NK-92 (cell line): ENCODE measurements around the gene RNF180.
"Not testable (repeated sequence)": the region's sequence is repeated elsewhere in the genome, so short reads cannot be mapped to it uniquely, and the experiment has no call there.

Source experiments
- DNase-seq: peaks from one replicate; lab custom pipeline; 2025; ENCODE audit not compliant: unreplicated experiment; lab: John Stamatoyannopoulos, UW

Gene RNF180

DNA sequence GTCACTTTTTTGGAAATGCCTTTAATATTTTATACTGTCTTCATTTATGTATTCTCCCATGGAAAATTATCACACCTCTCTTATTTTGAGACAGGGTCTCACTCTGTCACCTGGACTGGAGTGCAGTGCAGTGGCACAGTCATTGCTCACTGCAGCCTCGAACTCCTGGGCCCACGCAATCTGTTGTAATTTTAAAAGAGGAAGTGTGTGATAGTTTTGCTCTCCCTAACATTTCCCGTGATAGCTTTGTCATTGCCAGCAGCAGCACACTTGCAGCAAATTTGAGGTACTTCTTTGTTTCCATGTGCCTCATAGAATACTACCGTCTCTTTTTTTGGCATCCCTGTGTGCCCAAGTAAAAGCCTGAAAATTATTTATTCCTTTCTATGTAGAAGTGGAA is 103.5 kb downstream of the RNF180 start:
- DNase-seq = no peak

DNA sequence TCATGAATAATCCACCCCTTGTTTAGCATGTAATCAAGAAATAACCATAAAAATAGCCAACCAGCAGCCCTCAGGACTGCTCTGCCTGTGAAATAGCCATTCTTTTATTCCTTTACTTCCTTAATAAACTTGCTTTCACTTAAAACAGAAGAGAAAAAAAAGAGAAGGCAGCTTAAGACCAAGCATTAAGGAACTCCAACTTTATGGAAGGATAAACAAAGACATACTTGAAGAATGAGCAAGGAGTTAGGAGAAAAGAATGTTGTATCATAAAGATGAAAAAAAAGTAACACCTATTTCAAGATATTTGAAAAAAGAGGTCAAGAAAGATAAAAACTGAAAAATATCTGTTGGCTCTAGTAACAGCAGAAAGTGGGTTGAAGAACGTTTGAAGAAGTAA is 107.6 kb downstream of the RNF180 start:
- no peak for DNase-seq

DNA sequence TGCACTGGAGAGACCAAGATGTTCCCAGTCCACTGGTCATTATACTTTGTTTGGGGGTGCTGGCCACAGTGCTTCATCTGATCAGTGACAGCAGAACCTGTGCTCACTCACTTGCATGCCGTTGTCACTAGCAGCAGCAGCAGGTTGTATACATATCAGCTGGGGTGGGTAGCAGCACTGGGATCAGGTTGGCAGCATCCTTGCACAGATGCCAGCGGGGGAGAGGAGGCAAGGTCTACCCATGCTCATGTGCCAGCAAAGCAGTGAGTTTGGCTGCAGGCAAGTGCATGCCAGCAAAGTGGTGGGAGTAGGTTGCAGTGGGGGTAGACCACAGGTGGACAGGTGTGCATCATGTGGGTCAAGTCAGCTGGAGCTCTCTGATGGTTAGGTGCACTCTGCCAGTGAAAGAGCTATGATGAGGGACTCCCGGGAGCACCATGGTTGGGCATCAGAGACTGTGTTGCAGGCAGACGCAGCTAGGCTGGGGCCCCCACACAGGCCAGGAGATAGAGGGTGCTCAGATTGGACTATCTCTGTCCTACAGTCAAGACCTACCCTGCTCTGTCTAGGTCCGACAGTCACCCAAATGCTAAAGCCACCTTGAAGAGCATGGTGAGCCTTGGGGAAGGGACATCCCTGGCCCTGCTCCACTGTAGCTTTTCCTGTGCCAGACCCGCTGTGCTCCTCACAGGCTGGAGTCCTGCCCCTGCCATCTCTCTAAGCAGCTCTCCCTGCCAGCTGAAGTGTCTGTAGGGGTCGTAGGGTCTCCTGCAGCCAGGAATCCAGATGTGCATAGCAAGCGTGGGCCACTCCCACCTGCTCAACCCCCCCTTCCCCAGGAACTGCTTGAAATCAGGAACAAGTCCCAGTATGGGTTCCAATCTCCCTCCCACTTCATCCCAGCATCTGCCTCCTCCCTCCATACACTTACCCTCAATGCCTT is 119.8 kb downstream of the RNF180 start:
- DNase-seq = no peak

DNA sequence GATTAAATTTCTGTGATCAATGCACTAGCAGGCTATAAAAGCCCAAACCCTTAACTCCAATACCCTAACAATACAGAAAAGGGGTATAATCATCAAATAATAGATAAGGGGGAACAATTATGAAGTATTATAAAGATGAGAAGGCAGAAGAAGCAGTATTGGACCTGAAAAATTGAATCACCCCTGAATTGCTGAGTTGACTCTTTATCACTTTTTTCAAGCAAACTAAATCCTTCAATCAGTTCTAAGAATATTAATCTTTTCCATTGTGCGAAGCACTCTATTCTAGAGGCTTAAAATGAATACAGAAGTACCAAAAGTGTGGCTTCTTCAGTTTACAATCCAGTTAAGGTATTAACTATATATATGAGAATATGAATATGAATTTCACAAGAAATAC is 120.7 kb downstream of the RNF180 start:
- no peak for DNase-seq

DNA sequence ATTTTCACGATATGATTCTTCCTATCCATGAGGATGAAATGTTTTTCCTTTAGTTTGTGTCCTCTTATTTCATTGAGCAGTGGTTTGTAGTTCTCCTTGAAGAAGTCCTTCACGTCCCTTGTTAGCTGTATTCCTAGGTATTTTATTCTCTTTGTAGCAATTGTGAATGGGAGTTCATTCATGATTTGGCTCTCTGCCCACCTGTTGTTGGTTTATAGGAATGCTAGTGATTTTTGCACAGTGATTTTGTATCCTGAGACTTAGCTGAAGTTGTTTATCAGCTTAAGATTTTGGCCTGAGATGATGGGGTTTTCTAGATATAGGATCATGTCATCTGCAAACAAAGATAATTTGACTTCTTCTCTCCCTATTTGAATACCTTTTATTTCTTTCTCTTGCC is 122.9 kb downstream of the RNF180 start:
- DNase-seq = not testable (repeated sequence)

DNA sequence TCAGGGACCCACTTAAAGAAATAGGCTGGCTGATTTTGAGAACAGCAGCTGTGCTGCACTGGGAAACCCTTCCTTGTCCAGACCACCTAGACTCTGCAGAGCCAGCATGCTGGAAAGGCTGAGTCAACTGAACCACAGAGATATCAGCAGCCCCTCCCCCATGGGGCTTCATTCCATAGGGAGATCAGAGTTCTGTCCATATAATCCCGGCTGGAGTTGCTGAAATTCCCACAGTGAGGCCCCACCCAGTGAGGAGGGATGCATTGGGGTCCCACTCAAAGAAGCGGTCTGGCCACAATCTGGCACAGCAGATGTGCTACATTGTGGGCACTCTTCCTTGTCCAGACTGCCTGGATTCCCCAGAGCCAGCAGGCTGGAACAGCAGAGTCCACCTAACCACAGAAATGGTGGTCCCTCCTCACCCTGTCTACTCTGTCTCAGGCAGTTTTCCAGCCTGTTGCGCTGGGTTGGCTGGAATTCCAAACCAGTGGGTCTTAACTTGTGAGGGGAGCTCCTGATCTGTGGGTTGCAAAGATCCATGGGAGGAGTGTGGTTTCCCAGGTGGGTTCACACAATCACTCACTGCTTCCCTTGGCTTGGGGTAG is 127.1 kb downstream of the RNF180 start:
- DNase-seq = no peak

DNA sequence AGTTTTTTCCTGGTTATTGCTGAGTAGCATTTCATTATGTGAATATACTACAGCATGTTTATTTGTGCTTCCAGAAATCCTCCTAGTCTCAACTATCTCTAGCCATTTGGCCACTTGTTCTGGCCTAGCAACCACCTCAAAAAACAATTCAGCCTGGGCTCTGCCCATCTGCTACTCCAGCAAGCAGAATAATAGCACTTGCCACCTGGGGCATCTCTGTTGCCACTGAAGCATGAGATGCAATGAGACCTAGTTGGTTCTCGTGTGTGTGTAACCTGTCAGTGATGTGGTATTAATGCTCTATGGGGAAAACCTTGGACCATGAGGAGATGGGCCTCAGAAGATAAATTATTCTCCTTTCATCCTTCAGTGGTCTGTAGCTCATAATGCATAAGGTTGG is 129.5 kb downstream of the RNF180 start:
- no peak for DNase-seq

DNA sequence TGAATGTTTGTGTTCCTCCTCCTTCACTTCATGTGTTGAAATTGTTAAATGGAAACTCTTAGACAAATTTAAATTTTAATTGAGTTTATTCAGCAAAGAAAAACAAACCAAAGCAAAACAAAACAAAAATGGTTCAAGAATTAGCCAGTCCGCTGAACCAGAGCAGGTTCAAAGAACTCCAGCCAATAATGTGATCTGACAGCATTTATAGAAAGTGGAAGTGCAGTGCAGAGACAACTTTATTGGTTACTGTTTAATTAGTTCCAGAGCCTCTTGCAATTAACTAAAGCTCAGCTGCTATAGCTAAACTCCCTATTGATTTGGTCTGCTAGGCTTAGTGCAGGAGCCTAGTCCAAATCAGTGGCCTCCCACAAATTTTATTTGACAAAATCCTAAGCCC is 132.9 kb downstream of the RNF180 start:
- no peak for DNase-seq

DNA sequence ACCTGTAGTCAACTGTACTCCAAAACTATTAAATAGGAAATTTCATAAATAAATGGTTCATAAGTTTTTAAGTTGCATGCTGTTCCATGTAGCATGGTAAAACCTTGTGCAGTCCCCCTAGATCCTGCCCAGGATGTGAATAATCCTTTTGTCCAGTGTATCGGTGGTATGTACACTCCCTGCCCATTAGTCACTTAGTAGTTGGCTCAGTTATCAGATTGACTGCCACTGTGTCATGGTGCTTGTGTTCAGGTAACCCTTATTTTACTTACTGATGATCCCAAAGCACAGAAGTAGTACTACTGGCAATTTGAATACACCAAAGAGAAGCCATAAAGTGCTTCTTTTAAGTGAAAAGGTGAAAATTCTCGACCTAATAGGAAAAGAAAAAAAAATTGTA is 134.2 kb downstream of the RNF180 start:
- no peak for DNase-seq

DNA sequence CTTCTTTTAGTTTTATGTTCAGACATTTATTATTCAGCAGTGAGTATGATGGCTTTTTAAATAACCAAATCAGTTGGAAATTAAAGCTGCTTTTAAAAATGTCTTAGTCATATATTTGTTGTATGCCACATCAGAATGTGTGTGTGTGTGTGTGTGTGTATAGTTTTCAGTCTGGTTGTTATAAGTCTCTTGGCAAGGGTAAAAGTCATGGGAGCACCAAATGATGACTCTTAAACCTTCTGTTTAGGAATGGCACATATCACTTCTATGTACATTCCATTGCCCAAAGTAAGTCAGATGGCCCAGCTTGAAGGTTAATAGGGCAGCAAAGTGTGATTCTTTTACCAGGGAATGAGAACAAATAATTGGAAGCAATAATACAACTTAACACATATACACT is 135.9 kb downstream of the RNF180 start:
- DNase-seq = no peak

DNA sequence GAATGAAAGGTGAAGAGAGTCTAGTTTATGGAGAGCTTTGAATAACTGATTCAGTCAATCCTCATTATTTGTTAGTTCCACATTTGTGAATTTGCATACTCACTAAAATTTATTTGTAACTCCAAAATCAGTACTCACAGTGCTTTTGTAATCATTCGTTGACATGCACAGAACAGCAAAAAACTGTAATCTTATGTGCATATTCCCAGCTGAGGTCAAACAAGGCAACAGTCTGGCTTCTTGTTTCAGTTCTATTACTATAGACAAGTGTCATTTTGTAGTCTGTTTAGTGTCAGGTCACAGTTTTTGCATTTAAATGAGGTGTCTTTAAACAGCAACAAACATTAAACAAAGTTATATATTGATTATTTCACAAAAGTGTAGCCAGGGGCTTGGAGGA is 142.5 kb downstream of the RNF180 start:
- DNase-seq = no peak

DNA sequence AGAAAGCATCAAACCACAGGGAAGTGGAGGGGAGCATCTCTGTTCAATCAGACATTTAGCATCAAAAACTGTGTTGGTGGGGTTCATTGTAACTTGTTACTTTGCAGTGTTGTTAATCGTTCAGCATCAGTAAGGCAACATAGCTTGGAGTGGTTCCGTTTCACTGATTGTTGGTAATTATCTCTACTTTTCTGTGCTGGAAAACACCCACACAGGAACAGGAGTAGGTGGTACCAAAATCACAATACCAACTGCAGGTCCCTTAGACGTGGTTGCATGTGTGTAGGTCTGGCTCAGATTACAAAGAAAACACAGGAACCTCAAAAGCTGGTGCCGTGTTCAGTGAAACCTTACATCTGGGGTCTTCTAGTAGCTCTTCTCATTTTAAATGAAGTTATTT is 146.8 kb downstream of the RNF180 start:
- no peak for DNase-seq

DNA sequence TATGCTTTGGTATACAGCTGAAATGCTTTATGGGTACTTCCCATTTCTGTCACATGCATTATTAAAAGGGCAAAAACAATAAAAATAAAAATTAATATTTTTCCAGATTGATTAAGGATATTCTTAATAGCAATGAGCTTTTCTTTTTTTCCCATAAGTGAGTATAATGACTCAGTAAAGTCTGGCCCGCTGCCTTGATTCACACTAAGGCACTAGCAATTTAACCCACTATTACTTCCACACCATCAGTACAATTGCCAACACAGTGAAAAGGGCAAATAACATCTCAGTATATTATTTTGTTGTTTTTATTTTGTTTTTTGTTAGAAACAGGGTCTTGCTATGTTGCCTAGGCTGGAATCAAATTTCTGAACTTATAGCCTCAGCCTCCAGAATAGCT is 150.1 kb downstream of the RNF180 start:
- DNase-seq = no peak

DNA sequence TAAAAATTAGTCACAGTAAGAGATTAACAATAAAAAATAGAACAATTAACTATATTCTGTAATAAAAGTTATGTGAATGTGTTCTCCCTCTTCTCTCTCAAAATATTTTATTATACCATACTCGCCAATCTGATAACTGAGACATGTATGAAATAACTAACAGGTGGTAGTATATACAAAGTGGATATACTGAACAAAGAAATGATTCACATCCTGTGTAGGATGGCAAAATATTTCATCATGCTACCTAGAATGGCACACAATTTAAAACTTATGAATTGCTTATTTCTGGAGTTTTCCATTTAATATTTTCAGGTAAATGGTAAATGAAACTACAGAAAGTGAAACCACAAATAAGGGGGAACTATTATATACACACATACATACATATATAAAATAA is 152.5 kb downstream of the RNF180 start:
- no peak for DNase-seq

DNA sequence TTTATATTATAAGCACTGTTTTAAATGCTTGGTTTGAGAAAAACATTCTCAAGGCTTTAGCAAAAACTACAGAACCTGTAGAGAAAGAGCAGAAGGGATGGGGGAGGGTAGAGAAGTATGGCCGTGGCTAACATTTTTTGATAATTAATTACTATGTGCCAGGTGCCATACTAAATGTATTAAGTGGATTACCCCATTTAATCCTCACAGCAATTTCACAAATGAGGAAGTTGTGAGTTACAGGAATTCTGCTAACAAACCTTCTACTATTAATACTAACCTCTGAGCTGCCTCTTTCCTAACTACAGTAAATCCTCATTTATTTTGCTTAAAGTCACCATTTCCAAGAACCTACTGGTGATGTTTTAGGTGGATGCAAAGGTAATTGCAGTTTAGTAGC is 157.9 kb downstream of the RNF180 start:
- DNase-seq = no peak

DNA sequence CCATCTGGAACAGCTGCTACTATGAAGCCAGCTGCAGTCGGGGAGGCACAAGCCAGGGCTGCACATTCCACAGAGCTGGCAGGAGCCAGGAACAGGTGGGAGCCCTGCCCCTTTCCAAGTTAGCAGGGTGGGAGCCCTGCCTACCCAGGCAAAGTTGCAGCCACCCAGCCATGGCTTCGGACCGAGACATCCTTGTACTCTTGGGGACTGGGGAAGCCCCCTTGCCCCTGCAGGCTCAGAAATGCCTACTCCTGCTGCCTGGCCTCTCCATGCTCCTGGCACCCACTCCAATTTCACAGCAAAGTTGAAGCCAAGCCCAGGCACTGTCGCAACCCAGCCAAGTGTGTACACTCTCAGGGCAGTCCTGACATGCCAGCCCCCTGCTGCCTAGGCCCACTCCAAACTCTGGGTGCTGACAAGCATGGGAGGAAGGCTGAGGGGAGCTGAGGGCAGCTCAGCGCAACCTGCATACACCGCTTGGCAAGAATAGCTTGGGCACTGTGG is 165.1 kb downstream of the RNF180 start:
- no peak for DNase-seq

DNA sequence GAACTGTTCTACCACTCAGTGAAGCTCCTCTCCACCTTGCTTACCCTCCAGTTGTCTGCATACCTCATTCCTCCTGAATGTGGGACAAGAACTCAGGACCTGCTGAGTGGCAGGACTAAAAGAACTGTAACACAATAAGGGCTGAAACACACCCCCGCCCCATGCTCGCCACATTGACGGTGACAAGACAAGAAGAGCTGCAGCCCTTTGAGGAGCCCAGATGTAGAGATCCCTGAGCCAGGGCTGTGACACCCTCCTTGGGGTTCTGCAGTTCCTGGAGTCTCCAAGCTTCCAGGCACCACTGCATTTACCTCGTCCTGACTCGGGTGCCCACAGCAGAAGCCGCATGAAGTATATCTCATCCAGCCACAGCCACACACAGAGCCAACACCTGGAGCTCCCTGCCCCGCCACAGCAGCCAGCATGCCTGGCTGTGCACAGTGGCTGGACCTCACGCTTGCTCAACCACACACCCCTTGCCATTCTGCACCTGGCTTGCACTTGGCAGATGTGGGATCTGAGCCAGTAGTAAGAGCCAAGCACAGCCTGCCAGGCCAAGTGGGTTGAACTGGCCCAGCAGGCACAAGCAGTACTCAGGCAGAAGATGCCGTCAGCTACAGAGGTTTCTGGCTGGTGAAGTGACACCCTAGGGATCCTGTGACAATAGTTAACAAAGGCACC is 166.1 kb downstream of the RNF180 start:
- DNase-seq = no peak

DNA sequence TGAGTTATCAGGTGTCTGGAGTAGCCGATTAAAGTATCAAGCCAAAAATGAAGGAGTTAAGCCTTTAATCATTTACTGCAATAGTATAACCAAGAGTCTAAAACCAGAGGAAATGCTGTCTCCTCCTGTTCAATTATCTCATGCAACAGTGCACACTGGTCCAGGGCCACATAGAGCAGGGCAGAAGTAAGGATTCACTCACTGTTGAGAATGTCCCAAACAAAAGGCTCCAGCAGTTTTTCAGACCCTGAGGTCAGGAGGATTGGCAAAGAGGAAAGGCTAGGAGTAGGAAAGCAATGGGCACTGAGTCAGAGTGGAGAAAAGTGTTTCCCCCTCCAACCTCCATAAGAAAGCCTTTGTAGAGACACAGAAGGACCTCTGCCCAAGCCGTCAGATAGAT is 168.2 kb downstream of the RNF180 start:
- no peak for DNase-seq

DNA sequence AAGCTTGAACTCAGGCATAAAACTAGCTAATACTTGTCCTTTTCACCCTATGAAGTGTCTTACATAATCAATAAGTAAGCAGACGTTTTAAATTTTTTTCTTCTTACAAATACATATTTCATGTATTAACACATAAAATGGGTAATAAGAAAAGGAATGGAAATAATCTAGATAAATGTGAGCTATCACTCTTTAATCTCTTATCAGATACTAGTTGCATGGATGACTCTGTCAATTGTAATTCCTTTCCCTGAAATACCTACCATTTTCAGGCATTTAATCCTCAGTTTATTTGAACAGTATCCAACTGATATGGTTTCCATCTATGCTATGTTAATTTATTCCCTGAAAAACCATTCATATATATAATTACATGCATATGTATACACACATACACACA is 174.1 kb downstream of the RNF180 start:
- no peak for DNase-seq

DNA sequence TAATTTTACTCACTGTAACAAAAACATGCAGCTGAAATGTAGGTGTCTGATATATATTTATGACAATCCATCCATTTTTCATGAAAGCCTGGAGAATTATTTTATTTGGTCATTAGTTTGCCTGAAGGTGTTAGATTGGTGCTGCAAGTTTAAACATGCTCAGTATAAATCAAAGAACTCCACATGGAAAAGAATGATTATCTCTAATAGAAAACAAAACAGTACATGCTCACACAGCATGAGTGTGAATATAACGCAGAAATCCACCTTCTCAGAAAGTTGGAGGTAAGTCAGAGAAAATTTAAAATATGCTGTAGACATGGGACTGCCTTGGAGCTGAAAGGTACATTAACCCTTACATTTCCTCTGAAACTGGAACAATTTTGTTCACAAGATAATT is 174.7 kb downstream of the RNF180 start:
- no peak for DNase-seq

DNA sequence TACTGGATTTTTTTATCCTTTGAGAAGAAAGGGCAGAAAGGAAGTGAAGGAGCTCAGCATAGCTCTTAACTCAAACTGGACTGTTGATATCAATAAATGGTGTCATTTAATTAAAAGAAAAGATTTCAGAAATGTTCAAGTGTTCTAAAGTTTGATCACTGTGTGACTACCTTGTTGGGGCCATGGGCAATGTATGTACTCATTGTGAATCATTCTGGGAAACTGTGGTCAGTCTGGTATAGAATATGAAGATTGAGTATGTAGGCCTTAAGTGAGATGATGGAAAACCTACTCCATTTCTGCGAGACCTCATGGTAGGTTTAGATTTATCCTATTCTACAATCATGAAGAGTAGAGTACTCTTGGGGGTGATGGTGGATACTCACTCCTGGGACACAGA is 175.7 kb downstream of the RNF180 start:
- no peak for DNase-seq

DNA sequence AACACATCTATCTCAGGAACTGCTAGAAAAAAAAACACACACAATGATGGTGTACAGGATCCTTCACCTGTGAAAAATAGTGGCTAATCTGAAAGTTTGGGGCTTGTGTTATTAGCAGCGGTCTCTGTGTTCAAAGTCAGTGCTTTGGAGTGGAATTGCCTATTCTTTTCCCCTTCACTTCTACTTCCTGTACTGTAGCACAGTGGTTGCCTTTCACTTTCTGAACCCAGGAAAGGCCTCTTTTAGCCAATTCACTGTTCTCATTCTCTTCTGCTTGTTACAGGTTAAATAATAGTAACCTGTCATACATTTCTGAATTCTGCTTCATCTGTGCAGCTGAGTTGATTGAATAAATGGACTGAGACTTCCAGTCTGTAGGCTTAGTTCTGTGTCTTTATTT is 178.9 kb downstream of the RNF180 start:
- DNase-seq = no peak
